BJ (cell line): ENCODE results near the gene GOLT1A. TPM values are rescaled to one million over a fixed set of nuclear protein-coding genes. Genes with fewer than 3 reads are reported as not detected.

Source experiments
- CTCF ChIA-PET: fragments of 350-600 bp; formaldehyde crosslinking; extraction: SDS; loops from one replicate; lab custom pipeline; 2021; ENCODE audit warnings: antibody characterized with exemption, inconsistent platforms; lab: Yijun Ruan, JAX
- POLR2A ChIA-PET: fragments of 300-600 bp; sonication (Branson Sonifier 250); formaldehyde crosslinking; extraction: SDS; loops from one replicate; lab custom pipeline; 2021; ENCODE audit warnings: antibody characterized with exemption; lab: Charles Lee
- DNase-seq: peaks from one replicate; pipeline ENCODE4 v3.0.0-alpha.2; 2011; ENCODE audit warnings: low read depth
- H3K27me3 ChIP-seq: 2 replicates; pipeline ENCODE4 v1.6.0; 2011; ENCODE audit warnings: low read length; ENCODE audit not compliant: control insufficient read depth, insufficient read depth
- H3K36me3 ChIP-seq: 2 replicates; pipeline ENCODE4 v1.5.1; 2011; ENCODE audit warnings: low read length; ENCODE audit not compliant: control insufficient read depth, insufficient read depth
- H3K4me3 ChIP-seq: 2 replicates; pipeline ENCODE4 v1.5.1; 2011; ENCODE audit warnings: low read depth, mild to moderate bottlenecking, control low read depth, low read length
- polyA plus RNA-seq: library from polyadenylated mRNA; depleted of rRNA; stranded (reverse); fragments of >200 nt; gene quantifications from 2 replicates; pipeline ENCODE4 v1.2.3, GENCODE V29; 2011
- TF ChIP-seq, protein P1 (sequence below): IDR thresholded peaks from 2 replicates; pipeline ENCODE4 v1.5.1; 2011; ENCODE audit warnings: low read depth, mild to moderate bottlenecking, control low read depth, inconsistent platforms, low read length, moderate library complexity; ENCODE audit not compliant: insufficient read depth

GOLT1A gene
- polyA plus RNA-seq, 1 experiment: 0.21 TPM

DNA sequence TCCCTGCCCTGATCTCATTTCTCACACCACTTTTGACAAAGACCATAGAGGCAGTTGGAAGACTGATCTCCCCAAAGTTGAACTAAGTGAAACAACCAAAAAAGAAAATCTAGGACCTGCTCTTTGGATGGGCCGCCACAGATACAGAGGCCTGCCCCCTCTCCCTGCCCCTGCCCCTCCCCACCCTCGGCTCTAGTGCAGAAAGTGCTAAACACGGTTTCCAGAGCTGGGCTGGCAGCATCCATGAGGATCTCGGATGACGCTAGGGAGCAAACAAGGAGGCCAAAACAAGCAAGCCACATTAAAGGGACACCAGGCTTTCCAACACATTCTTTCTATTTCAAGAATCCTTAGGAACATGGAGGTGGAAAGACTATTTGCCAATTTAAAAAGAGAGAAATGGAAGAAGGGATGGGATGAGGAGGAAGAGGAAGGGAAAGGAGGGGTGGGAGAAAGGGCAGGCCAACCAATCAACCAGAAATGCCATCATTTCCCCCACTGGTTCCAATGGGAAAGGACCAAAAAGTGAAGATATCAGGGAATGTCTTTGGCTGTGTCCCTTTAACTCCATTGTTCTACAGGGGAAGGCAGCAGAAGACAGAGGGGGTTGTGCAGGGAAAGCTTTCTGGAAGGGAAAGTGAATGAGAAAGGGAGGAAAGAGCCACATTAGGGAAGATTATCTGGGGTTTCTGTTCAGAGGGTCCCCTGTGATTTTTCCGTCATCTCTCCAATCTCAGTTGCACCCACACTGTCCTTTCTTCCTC is 38.3 kb upstream of the GOLT1A start:
- POLR2A ChIA-PET: no interaction called here
- TF ChIP-seq, protein P1, sequence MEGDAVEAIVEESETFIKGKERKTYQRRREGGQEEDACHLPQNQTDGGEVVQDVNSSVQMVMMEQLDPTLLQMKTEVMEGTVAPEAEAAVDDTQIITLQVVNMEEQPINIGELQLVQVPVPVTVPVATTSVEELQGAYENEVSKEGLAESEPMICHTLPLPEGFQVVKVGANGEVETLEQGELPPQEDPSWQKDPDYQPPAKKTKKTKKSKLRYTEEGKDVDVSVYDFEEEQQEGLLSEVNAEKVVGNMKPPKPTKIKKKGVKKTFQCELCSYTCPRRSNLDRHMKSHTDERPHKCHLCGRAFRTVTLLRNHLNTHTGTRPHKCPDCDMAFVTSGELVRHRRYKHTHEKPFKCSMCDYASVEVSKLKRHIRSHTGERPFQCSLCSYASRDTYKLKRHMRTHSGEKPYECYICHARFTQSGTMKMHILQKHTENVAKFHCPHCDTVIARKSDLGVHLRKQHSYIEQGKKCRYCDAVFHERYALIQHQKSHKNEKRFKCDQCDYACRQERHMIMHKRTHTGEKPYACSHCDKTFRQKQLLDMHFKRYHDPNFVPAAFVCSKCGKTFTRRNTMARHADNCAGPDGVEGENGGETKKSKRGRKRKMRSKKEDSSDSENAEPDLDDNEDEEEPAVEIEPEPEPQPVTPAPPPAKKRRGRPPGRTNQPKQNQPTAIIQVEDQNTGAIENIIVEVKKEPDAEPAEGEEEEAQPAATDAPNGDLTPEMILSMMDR: no peak
- H3K4me3 ChIP-seq: no peak overlapping the region
- no peak for DNase-seq
- CTCF ChIA-PET: no interaction called here
- H3K36me3 ChIP-seq: peaks cover 5% of the 10 kb centered on the region
- no peaks in the 10 kb centered on the region for H3K27me3 ChIP-seq

DNA sequence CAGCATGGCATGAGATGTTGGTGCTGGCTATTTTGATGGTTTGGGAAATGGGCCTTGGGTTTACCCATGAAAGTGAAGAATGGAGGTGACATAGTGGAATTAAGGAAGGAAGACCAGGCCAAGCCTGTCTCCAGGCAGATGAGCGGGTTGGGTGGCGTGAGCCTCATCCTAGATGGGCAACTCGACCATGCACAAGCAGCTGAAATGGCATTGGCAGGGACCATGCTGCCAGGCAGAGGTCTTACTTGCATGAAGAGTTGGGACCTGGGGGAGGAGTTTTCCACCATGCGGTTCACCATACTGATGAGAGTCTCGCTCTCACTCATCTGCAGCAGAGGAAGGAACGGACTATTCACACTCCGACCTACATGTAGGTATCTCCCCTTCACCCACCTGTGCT is 37.5 kb upstream of the GOLT1A start:
- CTCF ChIA-PET: interaction anchor here (1.1 kb wide), 1 partner anchor 112 kb away, joined by 6 read pairs; no protein-coding TSS in a partner anchor
- DNase-seq: no peak
- TF ChIP-seq, protein P1: no peak
- Histone ChIP-seq H3K36me3 (peaks cover 2% of the 10 kb centered on the region), H3K4me3 (no peak overlapping the region), H3K27me3 (no peaks in the 10 kb centered on the region)
- POLR2A ChIA-PET: no interaction called here

DNA sequence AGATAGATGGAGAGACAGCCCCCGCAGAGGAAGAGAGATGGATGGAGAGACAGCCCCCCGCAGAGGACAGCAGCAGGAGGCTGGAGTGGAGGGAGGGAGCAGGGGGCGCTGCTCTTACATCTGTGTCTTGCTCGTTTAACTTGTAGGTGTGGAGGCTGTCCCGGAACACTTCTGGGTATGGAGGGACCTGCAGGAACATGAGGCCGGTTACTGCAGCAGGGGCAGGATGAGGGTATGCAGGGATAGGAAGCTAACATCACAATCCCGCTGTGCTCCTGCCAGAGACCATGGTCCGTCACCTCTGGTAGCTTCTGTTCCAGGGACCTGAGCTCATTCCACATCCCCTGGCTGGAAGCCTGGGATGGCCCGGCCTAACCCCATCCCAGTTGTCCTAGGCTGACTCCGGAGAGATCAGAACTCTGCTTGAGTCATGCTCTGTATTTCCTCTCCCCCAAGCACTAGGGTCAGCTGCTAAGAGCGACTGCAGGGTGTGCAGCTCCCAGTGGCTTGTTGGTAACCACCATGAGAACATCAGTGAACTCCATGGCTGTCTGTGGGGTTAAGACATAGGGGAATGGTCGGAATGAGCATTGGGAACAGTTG is 36.7 kb upstream of the GOLT1A start:
- no peak overlapping the region for H3K4me3 ChIP-seq
- ChIA-PET POLR2A (no interaction called here), CTCF (interaction anchor here (1.1 kb wide), 1 partner anchor 113 kb away, joined by 6 read pairs; no protein-coding TSS in a partner anchor)
- H3K36me3 ChIP-seq: peaks cover 2% of the 10 kb centered on the region
- no peak for DNase-seq
- TF ChIP-seq, protein P1: no peak
- no peaks in the 10 kb centered on the region for H3K27me3 ChIP-seq

DNA sequence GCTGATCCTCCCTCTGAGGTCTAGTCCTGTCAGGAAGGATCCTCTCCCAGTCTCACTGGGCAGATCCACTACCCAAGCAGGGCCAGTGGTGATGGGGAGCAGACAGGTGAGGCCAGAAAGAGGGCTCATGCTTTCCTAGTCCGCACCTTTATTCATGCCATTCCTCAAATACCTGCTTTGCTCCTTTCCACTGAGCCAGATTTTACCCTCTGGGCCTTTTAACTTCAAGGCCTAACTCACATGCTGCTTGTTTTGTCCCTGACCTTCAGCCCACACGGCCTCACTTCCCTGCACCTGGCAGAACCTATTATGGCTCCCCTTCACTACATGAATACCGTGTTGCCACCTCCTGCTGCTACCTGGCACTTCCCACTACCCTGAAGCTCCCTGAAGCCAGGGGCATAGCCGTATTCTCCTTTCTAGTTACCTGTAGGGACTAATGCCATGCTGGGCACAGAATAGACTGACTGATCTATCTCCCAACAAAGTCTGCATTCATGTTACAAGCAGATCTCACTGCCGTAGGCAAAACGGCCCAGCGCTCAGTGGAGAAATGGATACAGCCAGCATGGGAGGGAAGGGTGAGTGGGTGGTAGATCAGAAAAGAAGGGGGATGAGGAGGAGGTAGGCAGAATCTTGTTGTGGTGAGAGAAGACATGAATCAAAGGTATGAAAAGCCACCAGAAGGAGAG is 36.1 kb upstream of the GOLT1A start:
- no peak for DNase-seq
- H3K4me3 ChIP-seq: no peak overlapping the region
- TF ChIP-seq, protein P1: no peak
- H3K27me3 ChIP-seq: no peaks in the 10 kb centered on the region
- POLR2A ChIA-PET: no interaction called here
- H3K36me3 ChIP-seq: peaks cover 3% of the 10 kb centered on the region
- CTCF ChIA-PET: interaction anchor here (1.1 kb wide), 1 partner anchor 114 kb away, joined by 6 read pairs; no protein-coding TSS in a partner anchor

DNA sequence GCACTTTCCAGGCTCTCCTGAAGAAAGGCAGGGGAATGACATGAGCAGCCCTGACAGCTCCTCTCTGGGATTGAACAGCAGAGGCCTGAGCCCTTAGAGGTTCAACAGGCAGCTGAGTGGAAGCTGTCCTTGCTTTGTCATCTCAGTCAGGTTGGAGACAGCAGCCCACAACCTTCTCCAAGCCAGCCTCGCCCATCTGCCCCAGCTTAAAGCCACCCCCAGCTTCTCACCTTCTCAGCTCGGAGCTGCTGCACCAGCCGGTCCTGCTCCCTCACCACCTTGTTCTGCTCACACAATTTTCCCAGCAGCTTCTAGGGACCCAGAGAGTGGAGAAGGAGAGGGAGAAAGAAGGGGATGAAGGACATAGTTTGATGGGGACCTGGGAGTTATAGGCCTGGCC is 35.2 kb upstream of the GOLT1A start:
- CTCF ChIA-PET: interaction anchor here (1.3 kb wide), 1 partner anchor 9 kb away, joined by 3 read pairs; no protein-coding TSS in a partner anchor

More for the DNA sequence above, 35.2 kb upstream of the GOLT1A start:
- Histone ChIP-seq H3K27me3 (no peaks in the 10 kb centered on the region), H3K4me3 (no peak overlapping the region), H3K36me3 (peaks cover 4% of the 10 kb centered on the region)
- no peak for DNase-seq
- POLR2A ChIA-PET: no interaction called here
- TF ChIP-seq, protein P1: no peak
